DOHH2 (cell line): ENCODE measurements around the gene LRRC43.

ENCODE experiments used
- CTCF ChIP-seq: fragments of 200-600 bp; sonication (generic); IDR thresholded peaks from one replicate; pipeline ENCODE4 v1.5.1; 2014; ENCODE audit warnings: antibody characterized with exemption, mild to moderate bottlenecking, low read depth, low read length; ENCODE audit not compliant: poor library complexity, severe bottlenecking
- EZH2phosphoT487 ChIP-seq: fragments of 200-600 bp; sonication (generic); IDR thresholded peaks from 2 replicates; pipeline ENCODE4 v1.6.1; 2017; ENCODE audit warnings: borderline replicate concordance, mild to moderate bottlenecking, antibody characterized with exemption, low read length, moderate library complexity, mixed read lengths

DNA sequence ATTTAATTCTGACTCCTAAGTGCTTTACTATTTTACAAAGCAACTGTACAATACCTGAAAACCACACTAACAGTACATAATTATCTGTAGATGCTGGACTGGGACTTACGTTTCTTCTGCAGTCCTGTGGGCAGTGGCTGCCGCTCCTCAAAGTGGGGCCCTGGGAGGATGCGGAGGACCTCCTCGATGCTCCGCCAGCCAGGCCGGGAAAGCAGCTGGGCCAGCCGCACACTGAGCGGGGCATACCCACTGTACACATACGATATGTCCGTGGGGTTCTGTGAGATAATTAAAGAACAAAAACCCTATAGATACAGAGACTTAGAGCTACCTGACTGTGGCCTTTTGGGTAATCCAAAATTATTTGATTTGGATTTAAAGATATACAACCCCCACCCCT is 49.8 kb downstream of the LRRC43 start:
- no peak for TF ChIP-seq CTCF
- no peak for TF ChIP-seq EZH2phosphoT487
